CD4-positive, alpha-beta T cell treated with Interferon alpha-2 for 1 hour (primary cell): Measurements from ENCODE around the gene PLCXD3.
"Not testable (repeated sequence)": the region's sequence is repeated elsewhere in the genome, so short reads cannot be mapped to it uniquely, and the experiment has no call there.

Source experiments
- DNase-seq, 2 donors: peaks; one replicate each; pipeline ENCODE4 v3.0.0-alpha.2; 2020 to 2022

The PLCXD3 gene, protein sequence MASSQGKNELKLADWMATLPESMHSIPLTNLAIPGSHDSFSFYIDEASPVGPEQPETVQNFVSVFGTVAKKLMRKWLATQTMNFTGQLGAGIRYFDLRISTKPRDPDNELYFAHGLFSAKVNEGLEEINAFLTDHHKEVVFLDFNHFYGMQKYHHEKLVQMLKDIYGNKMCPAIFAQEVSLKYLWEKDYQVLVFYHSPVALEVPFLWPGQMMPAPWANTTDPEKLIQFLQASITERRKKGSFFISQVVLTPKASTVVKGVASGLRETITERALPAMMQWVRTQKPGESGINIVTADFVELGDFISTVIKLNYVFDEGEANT

DNA sequence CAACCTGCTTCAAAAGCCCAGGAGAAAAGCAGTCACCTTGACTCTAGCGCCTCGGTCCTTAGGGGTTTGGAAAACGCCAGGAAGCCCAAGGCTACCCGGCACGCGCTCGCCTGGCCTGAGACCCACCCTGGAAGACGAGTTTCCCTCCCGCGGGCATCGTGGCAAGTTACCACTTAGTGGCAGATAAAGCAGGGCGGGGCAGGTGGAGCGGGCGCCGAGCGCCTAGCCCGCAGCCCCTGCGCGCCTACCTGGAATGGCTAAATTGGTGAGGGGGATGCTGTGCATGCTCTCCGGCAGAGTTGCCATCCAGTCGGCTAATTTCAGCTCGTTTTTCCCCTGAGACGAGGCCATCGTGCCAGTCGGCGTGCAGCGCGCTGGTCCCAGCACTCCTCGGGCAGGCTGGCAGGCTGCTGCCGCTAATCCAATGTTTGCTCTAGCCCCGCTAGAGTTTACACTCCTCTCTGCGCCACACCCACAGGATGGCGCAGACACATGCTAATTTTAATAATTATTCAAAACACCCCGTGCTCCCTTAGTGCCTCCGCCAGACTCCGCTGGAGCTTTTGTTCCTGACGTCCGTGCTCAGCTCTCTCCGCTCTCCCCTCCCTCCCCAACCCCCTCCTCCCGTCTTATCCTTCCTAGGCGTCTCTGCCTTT is at the start of gene PLCXD3:
PLCXD3 (minus strand) TSS at position 426 of the 656 bp plus-strand sequence; CDS start at position 351, 75 bp downstream.
- DNase-seq, result no peak

DNA sequence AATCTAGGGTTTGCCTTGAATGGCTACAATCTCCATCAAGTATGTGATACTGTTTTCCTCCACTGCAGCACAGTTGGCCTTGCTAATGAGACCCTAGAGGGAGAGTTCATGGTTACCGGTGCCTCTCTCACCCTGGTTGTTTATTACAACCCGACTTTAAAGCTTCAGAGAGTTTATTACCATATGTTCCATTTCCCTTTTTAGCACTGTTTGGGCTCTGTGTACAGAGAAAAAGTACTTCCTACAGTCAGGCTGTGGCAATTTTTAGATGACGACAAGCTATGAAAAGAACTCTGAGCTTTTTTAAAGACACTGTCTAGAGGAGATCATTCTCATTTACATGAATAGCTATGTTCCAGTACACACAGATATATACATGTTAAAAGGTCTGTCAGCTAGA is 48.8 kb upstream of the PLCXD3 start:
- no peak for DNase-seq

DNA sequence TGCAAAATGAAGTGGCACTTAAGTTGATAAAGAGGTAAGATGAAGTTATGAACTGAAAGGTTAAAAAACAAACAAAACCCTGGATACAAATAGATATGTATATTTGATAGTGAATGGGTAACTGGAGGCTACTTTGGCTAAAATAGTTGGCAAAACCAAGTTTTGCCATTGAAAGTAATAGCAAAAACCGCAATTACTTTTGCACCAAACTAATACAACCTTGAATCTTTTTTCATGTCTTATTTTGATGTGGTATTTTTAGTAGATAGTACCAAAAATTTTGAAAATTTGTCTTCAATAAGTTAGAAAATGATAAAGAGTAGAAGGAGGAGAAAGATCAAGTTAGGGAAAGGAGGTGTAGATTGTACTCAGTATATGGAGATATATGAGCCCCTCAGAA is 47.9 kb upstream of the PLCXD3 start:
- no peak for DNase-seq

DNA sequence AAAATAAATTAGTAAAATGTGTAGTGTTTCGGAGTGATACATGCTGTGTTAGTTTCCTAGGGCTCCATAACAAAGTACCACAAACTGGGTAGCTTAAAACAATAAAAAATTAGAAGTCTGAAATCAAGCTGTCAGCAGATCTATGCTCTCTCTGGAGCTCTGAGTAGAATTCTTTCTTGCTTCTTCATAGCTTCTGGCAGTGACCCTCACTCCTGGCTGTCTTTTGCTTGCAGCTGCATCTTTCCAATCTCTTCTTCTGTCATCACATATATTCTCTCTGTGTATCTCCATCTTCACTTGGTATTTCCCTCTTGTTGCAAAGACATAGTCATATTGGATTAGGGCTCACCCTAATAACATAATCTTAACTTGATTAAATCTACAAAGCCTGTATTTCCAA is 37.6 kb upstream of the PLCXD3 start:
- DNase-seq, result no peak

DNA sequence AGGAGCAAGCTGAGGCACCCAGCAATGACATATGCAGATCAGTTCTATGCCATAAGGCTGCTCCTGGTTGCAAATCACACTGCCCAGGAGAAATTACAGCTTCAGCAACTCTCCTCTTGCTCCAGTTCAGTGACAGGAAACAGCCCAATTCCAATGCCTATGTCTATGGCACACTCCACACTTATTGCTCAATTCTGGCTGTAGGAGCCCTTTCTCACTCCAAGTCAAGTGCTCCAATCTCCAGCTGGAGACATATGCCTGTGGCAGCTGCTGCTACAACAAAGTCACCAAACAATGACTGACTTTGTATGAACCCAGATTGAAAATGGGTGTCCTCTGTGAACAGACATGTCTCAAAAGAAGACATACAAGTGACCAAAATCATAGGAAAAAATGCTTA is 31.8 kb upstream of the PLCXD3 start:
- DNase-seq, result no peak

DNA sequence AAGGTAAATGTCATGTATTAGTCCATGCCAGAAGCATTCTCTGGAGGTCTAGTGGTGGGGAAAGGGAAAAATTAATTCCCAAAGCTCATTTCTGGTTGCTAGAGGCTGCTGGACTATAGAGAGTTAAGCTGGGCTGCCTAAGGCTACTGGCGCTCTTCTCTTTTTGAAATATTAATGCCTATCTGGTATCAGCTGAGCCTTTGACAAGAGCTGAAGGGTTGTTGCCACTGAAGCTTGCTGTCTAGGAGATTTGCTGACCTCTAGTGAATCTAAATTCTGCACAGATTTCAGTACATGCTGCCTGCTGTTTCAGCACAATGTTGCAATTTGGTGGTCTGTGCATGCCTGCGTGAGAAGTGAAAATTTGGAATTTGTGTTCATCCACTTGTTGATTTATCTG is 29.1 kb upstream of the PLCXD3 start:
- DNase-seq, result no peak

DNA sequence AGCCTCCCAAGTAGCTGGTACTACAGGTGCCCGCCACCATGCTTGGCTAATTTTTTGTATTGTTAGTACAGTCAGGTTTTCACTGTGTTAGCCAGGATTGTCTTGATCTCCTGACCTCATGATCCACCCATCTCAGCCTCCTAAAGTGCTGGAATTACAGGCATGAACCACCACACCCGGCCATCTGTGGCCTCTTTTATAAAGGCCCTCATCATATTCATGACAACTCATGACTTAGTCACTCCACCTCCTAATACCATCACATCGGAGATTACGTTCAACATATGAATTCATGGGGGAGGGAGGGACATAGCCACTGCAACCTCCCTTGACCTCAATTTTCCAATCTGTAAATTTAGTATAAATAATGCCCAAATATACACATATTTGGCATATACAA is 27.2 kb upstream of the PLCXD3 start:
- DNase-seq, result no peak

DNA sequence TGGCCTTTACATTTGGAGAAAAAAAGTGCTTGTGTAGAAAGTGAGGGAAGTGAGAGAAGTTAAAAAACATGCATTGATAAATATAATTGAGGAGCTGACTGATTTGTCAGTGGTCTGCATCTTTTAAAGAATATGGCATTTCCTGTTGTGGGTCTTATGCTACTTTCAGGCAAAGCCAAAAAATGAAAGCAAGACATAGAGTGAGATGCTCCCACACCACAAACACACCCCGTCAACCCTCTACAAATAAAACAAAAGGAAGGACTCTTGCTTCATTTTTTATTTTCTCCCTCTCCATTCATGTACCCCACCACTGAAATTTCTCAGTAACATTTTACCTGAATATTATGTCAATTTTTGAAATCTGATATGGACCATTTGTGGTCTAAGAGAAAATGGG is 22.1 kb upstream of the PLCXD3 start:
- DNase-seq, result no peak

DNA sequence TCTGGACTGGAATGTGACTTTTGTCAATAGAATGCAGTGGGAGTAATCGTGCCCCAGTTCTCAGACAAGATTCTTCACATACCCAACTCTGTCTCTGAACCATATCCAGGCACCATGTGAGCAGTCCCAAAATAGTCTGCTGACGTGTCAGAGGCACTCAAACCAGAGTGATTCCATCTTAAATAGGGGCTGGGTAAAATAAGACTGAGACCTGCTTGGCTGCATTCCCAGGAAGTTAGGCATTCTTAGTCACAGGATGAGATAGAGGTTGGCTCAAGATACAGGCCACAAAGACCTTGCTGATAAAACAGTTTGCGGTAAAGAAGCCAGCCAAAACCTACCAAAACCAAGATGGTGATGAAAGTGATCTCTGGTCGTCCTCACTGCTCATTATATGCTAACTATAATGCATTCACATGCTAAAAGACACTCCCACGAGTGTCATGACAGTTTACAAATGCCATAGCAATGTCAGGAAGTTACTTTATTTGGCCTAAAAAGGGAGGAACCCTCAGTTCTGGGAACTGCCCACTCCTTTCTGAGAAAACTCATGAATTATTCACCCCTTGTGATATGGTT is 16.9 kb upstream of the PLCXD3 start:
- DNase-seq, result no peak

DNA sequence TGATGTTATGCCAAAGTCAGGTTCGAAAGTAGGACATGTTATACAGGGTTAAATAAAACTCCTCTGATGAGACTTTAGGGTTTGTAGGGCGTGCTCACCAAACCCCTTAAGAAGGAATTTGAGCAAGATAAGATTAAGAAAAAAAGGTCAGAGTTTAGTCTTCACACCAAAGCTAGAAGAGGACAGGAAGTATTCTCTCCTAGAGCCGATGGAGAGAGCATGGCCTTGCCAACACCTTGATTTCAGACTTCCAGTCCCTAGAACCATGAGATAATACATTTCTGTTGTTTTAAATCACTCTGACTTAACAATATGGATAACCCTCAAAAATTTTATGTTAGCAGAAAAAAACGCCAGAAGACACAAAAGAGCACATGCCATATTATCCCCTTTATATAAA is 16.3 kb upstream of the PLCXD3 start:
- DNase-seq, result no peak

DNA sequence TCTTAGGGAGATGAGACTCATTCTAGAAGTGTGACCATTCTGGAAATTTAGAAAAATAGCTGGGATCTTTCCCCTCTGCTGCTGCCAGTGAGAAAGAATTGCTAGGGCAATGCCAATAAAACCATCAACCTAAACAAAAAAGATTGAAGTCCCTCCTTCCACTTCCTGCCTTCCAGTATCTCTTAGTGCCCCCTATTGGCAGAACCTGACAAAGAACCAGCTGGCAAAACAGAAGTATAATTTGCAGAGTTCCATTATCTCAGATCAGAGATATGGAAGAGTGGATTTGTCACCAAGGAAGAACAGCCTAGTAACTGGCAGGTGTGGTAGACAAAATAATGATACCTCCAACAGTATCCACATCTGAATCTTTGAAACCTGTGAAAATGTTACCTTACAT is 13.8 kb upstream of the PLCXD3 start:
- DNase-seq, result no peak

DNA sequence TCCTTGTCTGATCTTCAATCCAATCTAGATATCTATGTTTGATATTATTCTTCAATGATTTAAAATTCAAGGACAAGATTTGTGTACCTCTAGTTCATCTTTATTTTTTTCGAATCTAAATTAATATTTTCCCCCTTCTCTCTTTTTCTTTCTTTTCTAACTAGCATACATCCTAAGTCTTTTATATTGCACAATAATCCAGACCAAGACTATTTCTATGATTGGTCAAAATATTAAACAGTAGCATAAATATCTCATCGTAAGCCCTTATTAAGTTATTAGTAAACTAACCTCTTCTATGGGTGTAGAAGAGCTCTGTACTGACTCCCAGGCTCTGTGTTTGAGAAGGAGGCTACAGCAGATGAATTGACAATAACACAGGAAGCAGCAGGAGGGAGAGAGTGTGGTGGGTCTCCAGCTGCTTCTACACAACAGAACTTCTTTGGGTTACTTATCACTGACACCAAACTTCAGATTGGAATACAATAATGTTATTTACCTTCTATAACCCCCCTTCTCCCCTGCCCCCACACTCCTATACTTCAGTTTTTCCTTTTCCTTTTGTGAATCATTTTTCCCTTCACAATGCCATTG is 11.9 kb upstream of the PLCXD3 start:
- no peak for DNase-seq

DNA sequence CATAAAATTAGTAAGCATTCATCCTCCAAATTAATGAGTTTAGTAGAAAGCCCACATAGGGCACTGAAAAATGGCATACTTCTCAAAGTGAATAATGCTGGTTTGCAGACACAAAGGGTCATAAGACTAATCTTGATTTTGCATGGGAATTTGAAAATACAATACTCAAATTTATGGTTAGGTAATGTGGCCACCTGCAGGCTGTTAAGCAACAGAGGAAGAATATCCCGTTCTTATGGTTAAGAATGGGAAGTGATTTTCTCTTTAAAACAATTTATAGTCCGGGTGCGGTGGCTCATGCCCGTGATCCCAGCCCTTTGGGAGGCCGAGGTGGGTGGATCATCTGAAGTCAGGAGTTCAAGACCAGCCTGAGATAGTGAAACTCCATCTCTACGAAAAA is 9.4 kb upstream of the PLCXD3 start:
- DNase-seq, result no peak

DNA sequence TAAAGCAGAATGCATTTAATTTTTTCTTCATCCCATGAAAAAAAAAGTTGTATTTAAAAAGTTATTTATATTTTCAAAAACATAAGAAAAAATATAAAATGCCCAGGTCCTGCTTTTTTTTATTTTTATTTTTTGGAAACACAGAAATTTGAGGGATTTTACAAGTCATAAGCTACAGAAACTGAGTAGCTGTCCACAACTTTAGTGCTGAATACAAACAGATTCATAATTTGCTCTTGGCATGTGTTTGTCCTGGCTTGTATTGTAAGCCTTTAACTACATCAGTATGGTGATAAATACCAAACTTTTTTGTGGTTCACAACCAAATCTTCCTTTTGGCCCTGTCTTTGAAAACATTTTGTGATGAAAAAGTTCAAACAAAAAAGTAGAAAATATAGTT is 7.5 kb upstream of the PLCXD3 start:
- DNase-seq, result no peak

DNA sequence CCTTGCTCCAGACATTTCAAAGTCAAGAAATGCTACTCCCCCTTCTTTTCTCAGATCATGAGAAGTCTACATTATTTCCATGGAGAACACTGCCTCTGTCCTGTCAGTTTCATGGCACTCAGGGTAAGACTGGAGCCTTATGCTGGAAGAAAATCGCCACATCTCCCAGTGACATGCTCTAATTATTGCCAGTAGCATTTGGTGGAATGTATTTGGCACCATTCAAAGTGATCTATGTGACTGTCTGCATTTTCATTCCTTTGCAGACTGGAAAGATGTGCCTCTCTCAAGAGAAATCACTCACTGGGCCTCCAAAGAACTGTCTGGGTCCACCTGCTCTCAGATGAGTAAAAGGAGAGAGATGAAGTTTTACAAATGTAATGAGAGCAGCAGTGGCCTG is 840 bp upstream of the PLCXD3 start:
- no peak for DNase-seq

DNA sequence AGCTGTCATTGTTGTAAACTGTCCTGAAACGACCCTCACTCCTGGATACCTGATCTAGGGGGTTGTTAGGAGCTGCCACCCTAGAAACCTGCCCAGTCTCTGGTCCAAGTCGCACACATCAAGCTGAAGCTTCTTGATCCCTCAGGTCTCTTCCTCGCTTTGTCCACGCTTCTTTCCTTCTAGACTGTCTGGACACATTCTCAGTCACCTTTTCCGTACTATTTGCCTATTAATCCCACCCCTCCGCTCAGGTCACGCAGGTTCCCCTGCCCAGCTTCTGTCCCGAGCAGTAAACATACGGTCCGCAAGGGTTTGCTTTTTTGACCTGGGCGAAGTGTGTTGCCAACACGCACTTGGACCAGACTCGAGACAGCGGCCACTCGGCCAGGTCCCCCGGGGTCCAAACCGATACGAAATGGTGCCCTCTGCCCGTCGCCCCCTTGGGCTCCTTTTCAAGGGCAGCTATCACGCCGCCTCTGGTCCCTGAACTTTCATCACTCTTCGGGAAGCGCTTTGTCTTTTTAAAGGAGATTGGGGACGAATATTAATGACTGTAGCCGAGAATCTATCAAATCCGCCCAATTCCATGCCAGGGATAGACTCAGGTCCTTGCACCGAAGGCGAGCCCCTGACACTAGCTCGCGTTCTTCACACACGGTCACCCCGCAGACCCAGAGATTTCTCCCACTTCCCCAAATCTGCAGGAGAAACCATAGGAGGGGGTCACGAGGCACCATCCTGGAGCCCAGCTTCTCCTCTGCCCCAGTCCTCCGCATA is 814 bp downstream of the PLCXD3 start:
- no peak for DNase-seq

DNA sequence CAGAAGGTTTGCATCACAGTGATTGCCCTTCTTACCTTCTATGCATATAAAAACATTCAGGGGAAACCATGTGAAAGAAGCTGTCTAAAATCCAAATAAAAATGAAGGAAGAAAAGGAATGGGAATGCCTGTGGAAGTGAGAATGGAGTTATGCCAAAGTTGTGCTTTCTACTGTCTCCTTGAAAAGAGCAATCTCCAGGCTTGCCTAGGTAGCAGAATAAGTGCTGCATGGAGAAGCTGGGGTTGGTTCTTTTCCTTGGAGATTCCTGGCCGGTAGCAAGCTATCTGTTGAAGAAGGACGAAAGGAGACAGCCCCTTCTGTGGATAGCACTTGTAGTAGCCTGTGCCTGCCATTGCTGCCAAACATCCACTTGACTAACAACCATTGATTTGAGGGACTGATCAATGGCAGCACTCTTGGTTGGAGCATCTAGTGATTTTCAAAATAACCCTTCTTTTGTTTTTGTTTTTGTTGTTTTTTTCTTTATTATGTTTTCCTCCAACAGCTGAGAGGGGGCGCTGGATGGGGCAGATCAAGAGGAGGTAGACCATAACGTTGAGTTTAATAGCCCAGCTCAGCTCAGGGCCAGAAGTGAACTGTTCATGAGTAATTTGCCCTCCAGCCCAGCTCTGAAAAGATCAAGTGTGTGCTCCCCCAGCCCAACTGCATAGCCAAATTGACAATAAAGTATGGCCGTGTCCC is 1.6 kb downstream of the PLCXD3 start:
- DNase-seq, result no peak

DNA sequence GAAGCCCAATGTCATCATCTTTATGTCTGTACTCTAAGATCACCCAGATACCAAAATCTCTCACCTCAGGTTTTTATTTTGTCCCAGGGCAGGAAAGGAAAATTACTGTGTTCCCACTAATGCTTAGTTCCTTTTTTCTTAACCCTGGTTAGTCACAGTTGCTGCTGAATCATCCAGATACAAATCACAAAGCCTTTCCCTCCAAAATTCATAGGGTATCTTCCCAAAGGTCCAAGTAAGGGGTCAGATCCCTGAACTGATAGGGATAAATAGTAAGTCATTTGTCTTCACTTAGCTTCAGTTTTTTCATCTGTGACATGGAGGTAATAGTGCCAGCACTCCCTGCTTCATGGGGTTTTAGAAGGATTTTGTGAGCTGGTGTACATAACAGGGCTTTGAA is 2.2 kb downstream of the PLCXD3 start:
- DNase-seq, result no peak

DNA sequence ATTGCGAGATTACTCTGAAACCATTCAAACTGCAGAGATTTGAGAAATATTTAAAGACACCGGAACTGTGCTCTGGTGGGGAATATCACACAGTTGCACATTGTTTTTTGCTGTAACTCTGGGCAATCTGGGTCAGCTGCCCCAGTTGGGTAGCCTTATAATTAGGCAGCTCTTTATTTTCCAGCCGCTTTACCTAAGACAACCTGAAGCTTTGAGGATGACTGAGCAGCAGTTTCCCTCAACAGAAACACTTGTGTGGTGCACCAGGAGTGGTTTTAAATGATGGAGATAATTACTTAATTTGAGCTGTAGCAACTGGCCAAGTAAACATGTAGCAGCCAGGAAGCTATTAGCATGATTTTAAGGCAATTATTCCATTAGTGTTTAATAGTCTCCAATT is 2.9 kb downstream of the PLCXD3 start:
- DNase-seq, result no peak

DNA sequence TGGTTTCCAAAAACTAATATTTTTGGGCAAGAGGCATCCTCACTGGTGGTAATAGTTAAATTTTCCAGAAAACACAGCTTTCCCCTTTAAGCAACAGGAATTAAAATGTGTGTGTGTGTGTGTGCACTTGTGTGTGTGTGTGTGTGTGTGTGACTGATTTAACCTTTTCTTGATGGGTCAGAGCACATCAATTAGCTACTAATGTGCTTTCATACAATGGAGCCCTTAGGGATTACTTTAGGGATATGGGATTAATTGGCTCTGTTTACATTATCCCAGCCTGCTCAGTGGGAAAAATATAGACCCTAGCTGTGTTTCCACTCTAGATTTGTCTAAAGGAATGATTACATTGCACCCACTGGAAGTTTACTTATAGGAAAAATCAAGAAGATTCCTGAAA is 6.5 kb downstream of the PLCXD3 start:
- DNase-seq, result no peak

DNA sequence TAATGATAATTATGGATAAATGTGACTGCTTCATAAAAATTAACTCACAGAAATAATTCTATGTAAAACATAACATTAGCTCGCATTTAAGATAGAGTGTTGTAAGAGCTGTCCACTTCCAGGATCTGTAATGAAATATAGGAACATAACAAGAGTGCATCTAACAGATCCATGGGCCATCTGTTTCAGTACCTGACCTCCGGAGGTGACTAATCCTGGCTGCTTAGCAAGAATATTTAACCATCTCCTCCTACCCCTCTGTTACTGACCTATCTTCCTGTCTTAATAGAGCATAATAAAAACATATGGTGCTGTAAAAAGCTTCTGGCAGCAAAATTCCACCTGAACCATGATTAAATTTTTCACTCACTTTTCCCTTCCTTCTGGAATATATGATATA is 7.1 kb downstream of the PLCXD3 start:
- DNase-seq, result no peak

DNA sequence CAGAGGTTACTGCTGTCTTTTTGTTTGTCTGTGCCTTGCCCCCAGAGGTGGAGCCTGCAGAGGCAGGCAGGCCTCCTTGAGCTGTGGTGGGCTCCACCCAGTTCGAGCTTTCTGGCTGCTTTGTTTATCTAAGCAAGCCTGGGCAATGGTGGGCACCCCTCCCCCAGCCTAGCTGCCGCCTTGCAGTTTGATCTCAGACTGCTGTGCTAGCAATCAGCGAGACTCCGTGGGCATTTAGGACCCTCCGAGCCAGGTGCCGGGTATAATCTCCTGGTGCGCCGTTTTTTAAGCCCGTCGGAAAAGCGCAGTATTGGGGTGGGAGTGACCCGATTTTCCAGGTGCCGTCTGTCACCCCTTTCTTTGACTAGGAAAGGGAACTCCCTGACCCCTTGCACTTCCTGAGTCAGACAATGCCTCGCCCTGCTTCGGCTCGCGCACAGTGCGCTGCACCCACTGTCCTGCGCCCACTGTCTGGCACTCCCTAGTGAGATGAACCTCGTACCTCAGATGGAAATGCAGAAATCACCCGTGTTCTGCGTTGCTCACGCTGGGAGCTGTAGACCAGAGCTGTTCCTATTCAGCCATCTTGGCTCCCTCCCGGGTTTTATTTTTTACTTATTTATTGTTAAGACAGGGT is 16.8 kb downstream of the PLCXD3 start:
- not testable (repeated sequence) for DNase-seq
